Measurements from ENCODE around the gene MROH2A.

DNA sequence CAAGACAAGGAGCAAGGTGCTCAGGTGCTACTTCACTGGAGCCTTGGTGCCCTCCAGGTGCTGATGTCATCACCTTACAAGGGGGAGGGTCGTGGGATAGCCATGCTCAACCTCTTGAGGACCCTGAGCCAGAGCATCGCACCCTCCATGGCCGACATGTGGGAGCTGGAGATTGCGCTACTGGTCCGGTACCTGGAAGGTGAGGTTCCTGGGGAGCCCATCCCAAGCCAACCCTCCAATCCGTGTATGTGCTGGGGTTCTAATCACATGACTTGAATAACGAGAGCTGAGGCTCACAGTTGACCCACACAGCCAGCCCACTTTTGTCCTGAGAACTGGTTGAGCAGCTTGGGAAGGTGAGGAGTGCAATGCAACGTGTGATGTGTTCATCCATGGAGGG, 25.9 kb downstream of the MROH2A start:
- TF ChIP-seq EZH2 (IDR thresholded peaks at IDR 0.05; ENCODE audit: insufficient read depth, poor library complexity, severe bottlenecking) (no peak), EZH2phosphoT487 (IDR thresholded peaks at IDR 0.05; ENCODE audit: insufficient read depth, low read depth) (no peak)
